PFSK-1 (cell line): ENCODE results near the gene SMIM43.

Experiments used
- FOXP2 ChIP-seq: optimal IDR thresholded peaks from 2 replicates; pipeline ENCODE3; 2011; ENCODE audit warnings: borderline replicate concordance, control low read depth, inconsistent platforms; ENCODE audit not compliant: insufficient read depth; ENCODE audit errors: extremely low read length, extremely low read depth
- POLR2AphosphoS5 ChIP-seq: IDR thresholded peaks from 2 replicates; pipeline ENCODE4 v1.6.1; 2012; ENCODE audit warnings: low read depth, mild to moderate bottlenecking, control low read depth, low read length, moderate library complexity
- SIN3A ChIP-seq: IDR thresholded peaks from 2 replicates; pipeline ENCODE4 v1.6.1; 2012; ENCODE audit warnings: mild to moderate bottlenecking, low read length, moderate library complexity, borderline replicate concordance; ENCODE audit not compliant: insufficient read depth
- TAF1 ChIP-seq: IDR thresholded peaks from 2 replicates; pipeline ENCODE4 v1.6.1; 2012; ENCODE audit warnings: low read length, control low read depth, borderline replicate concordance; ENCODE audit not compliant: insufficient read depth
- TF ChIP-seq, protein P1 (sequence below), 2 experiments: IDR thresholded peaks; 2 replicates each; pipeline versions ENCODE4 v1.6.1 to v1.8.0; 2011 to 2012; ENCODE audit warnings: low read depth in 2 of 2, low read length in 2 of 2, control low read depth in 1 of 2, inconsistent platforms in 1 of 2, mild to moderate bottlenecking in 1 of 2, moderate library complexity in 1 of 2; ENCODE audit not compliant: insufficient read depth in 1 of 2

Gene SMIM43

DNA sequence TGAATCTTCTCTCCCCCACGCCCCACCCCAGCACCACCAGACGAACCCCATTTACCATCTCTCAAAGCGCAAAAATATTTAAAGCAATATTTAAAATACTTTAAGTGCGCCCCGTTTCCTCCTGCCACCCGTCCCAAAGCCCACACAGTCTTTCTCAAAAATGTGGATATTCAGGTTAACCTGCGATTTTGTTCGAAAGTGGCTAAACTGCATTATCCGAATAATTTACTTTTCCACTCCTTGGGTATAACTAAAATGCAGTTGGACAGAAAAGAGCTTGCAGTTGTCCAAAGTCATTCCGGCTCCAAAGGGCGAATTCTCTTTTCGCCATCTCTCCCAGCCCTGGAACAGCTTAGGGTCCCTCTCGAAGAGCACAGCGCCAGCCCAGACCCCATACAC is 662 bp downstream of the SMIM43 start:
- TF ChIP-seq FOXP2: no peak
- TF ChIP-seq TAF1: no peak
- TF ChIP-seq POLR2AphosphoS5: no peak

- TF ChIP-seq TAF1: no peak
- TF ChIP-seq POLR2AphosphoS5: no peak
- no peak for TF ChIP-seq SIN3A
- no peak for TF ChIP-seq FOXP2
- TF ChIP-seq, protein P1, sequence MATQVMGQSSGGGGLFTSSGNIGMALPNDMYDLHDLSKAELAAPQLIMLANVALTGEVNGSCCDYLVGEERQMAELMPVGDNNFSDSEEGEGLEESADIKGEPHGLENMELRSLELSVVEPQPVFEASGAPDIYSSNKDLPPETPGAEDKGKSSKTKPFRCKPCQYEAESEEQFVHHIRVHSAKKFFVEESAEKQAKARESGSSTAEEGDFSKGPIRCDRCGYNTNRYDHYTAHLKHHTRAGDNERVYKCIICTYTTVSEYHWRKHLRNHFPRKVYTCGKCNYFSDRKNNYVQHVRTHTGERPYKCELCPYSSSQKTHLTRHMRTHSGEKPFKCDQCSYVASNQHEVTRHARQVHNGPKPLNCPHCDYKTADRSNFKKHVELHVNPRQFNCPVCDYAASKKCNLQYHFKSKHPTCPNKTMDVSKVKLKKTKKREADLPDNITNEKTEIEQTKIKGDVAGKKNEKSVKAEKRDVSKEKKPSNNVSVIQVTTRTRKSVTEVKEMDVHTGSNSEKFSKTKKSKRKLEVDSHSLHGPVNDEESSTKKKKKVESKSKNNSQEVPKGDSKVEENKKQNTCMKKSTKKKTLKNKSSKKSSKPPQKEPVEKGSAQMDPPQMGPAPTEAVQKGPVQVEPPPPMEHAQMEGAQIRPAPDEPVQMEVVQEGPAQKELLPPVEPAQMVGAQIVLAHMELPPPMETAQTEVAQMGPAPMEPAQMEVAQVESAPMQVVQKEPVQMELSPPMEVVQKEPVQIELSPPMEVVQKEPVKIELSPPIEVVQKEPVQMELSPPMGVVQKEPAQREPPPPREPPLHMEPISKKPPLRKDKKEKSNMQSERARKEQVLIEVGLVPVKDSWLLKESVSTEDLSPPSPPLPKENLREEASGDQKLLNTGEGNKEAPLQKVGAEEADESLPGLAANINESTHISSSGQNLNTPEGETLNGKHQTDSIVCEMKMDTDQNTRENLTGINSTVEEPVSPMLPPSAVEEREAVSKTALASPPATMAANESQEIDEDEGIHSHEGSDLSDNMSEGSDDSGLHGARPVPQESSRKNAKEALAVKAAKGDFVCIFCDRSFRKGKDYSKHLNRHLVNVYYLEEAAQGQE (IDR thresholded peaks at IDR 0.05; ENCODE audit: insufficient read depth in 1 of 2, low read depth in 2 of 2, low read length in 2 of 2): no peak
Measured at GRCh38 chr4:121760205-121760604, 4.8 kb downstream of the SMIM43 start.

GRCh38 chr4:121758925-121759568 is 5.9 kb downstream of the SMIM43 start:
- TF ChIP-seq, protein P1 (IDR thresholded peaks at IDR 0.05; ENCODE audit: insufficient read depth in 1 of 2, low read depth in 2 of 2, low read length in 2 of 2): no peak
- TF ChIP-seq SIN3A (no peak), POLR2AphosphoS5 (no peak), TAF1 (no peak), FOXP2 (no peak)

GRCh38 chr4:121749225-121749624 is 15.7 kb downstream of the SMIM43 start:
- TF ChIP-seq, protein P1 (IDR thresholded peaks at IDR 0.05; ENCODE audit: insufficient read depth in 1 of 2, low read depth in 2 of 2, low read length in 2 of 2): no peak

DNA sequence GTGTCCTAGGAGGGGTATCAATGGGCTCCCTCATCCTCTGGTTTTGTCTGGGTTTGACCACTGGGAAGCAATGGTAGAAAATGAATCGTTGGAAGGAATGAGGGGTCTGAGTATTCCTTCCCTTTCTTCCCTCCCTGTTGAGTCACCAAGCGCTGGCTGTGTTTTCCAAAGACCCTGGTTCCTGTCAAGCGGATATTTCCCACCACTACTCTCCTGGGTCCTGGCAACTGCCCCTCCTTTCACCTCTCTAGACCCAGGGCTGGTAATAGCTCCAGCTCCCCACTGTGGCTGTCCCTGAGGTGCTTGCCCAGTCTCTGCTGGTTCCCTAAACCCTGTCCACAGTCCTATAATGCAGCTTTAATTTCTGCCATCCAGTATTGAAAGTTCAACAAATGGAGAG is 22.2 kb downstream of the SMIM43 start:
- TF ChIP-seq FOXP2 (no peak), POLR2AphosphoS5 (no peak), TAF1 (no peak), SIN3A (no peak)
- TF ChIP-seq, protein P1 (IDR thresholded peaks at IDR 0.05; ENCODE audit: insufficient read depth in 1 of 2, low read depth in 2 of 2, low read length in 2 of 2): no peak
